NCI-H2107 (cell line): ENCODE results near the gene SEC24A.
"Not testable (repeated sequence)": the region's sequence is repeated elsewhere in the genome, so short reads cannot be mapped to it uniquely, and the experiment has no call there.

Source experiments
- DNase-seq: peaks from one replicate; lab custom pipeline; 2025; lab: John Stamatoyannopoulos, UW

Gene SEC24A

DNA sequence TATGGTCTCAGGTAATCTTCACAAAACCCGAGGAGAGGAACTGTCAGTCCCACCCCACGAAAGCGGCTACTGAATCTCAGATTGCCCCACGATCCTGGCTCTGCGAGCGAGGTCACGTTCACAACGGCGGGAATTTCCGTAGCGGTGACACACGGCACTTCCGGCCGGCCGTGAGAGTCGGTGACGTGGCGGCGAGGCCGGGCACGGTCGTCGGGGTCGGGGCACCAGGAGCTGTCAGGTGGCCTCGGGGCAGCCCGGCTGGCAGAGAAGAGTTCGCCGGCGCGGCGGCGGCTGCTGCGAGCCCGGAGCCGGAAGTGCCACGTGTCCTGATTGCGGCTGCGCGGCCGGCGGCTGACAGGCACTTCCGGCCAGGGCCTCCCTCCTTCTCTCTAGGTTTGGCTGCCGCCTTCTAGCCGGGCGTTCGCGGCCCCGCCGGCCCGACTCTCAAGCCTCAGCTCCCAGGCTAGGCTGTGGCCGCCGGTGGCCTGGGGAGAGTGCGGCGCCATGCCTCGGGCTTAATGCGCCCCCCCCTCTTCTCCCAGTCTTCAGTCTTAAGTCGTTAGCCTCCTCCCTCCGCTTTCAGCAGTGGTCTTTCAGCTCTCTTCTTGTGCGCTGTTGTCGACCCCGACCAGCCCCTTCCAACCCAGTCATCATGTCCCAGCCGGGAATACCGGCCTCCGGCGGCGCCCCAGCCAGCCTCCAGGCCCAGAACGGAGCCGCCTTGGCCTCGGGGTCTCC lies at the start of gene SEC24A:
Gene SEC24A, plus strand, starts transcription at position 361 of the 738 bp plus-strand sequence. Its CDS starts 292 bp downstream, at position 653.
- peak; percentile 84 for DNase-seq

DNA sequence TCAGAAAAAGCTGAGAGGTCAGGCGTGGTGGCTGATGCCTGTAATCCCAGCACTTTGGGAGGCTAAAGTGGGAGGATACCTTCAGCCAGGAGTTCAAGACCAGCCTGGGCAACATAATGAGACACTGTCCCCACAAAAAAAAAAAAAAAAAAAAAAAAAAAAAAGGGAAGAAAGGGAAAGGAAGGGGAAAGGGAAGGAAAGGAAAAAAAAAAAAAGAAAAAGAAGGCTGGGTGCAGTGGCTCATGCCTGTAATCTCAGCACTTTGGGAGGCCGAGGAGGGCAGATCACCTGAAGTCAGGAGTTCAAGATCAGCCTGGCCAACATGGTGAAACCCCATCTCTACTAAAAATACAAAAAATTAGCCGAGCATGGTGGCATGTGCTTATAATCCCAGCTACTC lies 48.8 kb upstream of the SEC24A start:
- DNase-seq: not testable (repeated sequence)

DNA sequence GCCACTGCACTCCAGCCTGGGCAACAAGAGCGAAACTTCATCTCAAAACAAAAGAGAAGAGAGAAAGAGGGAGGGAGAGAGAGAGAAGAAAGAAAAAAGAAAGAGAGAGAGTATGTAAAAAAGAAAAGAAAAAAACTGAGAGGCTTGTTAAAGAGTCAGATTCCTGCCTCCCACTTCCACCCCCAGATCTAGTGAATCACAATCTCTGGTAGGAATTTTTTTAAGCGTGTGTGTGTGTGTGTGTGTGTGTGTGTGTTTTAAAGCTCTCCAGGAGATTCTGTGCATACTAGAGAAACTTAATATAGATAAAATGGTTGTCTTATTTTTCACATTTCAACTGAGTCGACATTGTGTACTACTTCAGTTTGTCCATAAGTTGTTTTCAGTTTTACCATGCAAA lies 48.0 kb upstream of the SEC24A start:
- no peak for DNase-seq

DNA sequence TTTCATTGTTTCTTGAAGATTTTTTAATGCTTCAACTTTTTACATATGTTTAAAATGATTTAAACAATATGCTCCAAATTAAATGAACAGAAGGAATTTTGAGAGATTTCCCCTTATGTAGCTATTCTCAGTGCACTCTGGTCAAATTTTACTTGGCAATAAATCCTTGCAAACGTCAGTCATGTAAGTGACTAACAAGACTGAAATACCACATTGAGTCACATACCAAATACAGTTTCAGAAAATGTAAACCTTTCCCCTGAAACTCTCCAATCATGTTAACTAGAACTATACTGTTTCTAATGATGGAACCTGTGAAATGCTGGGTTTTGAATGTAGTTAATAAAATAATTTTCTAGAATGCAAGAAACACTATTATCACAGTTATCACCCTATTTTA lies 45.5 kb upstream of the SEC24A start:
- no peak for DNase-seq

DNA sequence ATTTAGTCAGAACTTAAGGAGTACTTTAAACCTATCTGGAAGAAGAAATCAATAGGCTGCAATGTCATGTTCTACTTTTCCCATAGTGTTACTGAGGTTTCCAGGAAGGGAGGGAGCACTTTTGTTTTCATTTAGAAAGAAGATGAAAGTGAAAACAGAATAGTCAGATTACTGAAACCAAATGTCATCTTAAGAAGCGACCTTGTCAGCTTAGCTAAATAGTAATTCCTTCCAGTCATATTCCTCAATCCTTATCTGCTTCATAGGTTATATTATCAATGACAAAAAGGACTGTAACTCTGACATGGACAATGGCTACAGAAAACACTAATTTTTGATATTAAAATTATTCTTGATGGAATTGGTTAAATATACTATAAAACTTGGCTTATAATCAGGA lies 43.7 kb upstream of the SEC24A start:
- no peak for DNase-seq

DNA sequence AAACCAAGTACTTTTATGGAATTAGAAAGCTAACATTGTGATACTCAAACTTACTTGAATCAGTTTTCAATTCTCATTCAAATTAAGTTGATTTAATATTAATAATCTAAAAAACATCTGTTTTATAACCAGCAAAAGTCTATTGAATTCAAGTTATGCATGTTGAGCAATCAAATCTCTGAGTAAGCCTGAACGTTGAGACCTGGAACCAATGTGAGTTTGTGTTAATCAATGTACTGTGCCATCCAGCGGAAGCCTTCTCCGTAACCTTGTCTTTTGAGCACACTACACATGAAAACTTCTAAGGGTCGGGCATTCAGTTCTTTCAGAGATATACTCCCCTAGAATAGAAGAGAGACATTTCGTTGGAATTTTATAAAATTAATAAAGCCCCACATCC lies 41.9 kb upstream of the SEC24A start:
- DNase-seq: no peak

DNA sequence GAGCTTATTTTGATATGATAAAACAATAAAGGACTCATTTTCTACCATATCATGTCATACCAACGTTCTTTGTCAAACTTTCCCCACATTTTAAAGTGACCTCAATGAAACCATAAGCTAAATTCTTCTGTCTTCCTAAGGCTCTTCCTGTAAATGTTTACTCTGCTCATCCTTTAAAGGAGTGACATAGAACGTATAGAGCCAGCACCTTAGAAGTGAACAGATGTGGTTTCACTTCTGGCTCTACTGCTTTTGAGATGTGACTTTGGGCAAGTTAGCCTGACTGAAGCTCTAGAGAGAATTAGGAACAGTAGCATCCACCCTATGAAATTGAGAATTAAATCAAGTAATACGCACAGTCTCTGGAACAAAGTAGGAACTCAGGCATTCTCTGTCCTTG lies 40.0 kb upstream of the SEC24A start:
- no peak for DNase-seq

DNA sequence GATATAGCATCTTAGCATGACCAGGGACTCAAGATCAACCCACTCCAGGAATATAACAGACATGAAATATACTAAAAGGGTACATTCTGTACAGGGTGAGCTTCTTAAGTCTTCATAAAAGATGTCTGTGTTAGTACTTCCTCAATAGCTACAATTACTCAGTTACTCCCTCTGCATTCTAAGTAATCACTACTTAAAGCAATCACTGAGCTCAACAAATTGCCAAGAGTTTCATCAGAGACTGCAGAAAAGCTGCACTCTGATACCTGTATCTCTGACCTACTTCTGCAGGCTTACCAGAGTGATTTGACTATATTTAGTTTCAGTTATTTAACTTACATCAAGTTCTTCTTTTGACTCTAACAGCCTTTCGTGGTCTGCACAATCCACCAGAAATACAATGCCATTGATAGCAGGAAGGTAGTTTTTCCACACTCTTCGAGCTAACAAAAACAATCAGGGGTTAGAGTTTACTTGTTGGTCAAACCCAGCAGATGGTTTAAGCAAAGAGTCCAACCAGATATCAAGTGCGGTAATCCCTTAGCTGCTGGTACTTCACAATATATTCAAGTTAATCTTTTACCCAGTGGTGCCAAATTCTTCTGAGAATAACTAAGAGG lies 39.2 kb upstream of the SEC24A start:
- DNase-seq: no peak

DNA sequence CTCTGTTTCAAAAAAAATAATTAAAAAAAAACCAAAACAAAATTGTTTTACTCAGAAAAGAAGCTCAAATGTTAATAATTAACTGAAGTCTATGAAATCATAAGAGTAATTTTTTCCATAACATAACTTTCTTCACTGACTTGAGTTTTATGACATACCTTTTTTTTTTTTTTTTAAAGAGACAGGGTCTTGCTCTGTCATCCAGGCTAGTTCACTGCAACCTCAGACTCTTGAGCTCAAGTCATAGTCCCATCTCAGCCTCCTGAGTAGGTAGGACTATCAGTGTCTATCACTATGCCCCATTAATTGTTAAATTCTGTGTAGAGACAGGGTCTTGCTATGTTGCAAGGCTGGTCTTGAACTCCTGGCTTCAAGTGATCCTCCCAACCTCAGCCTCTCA lies 37.9 kb upstream of the SEC24A start:
- no peak for DNase-seq

DNA sequence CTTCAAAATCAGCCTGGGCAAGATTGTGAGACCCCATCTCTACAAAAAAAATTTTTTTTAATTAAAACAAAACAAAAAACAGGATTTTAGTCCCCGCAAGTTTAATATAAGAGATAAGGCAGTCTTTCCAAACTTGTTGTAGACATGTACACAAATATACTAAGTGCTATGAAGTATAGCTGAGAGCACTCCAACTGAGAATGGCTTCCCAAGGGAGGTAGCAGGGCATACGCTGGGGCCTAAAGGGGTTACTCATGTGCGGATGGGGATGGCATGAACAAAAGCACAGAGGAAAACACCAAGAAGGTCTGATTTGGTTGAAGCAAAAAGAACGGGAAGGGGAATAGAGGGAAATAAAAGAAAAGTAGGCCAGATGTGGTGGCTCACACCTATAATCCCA lies 37.1 kb upstream of the SEC24A start:
- no peak for DNase-seq

DNA sequence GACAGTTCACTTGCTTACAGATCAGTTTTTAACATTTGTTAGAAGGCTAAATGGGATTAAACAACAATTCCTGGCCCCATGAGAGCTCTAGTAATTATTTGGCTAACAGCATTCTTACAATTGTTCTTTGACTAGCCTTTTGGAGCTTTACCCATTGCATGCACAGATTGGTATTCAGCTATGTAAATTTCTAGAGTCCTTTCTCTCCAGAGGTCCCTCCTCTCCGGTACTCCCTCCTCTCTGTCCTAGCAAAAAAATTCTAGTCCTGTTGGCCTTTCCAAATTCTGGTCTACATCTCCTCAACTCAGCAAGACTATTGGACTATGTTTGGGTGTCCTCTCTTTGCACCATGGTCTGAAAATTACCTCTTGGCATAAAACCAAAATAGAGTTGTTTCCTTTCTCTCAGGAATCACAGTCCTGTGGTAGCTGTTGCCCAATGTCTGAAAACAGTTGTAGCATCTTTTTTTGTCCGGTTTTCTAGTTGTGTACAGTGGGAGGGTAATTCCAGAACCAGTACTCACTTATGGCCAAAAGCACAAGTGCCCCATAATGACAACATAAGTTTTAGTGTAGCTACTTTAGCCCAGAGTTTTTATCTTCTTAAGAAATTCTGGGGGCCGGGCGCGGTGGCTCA lies 34.0 kb upstream of the SEC24A start:
- DNase-seq: no peak

DNA sequence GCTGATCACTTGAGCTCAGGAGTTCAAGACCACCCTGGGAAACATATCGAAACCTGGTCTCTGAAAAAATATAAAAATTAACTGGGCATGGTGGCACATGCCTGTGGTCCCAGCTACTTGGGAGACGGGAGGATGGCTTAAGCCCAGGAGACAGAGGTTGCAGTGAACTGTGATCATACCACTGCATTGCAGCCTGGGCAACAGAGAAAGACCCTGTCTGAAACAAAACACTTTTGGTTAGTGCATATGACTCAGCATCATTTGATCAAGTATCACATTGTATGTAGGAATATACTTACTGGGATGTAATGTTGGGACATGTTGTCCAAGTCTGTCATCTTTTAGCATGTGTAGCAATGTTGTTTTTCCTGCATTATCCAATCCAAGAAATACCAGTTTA lies 28.0 kb upstream of the SEC24A start:
- no peak for DNase-seq

DNA sequence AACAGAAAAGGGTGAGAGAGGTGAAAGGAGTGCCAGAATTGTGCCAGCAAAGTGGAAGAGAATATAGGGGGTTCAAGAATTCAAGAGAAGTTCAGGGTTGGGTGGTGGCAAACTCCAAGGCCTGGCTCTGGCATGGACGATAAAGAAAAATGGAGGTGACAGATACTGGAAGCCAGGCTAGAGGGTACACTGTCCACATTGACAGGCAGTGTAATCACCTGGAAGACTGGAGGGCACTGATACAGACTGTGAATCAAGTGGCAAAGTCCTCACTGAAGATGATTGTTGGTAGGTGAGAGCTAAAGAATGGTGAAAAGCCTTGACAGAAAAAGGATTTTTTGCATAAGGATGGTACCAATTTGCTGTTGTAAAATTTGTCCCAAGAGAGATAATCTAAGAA lies 23.0 kb upstream of the SEC24A start:
- no peak for DNase-seq

DNA sequence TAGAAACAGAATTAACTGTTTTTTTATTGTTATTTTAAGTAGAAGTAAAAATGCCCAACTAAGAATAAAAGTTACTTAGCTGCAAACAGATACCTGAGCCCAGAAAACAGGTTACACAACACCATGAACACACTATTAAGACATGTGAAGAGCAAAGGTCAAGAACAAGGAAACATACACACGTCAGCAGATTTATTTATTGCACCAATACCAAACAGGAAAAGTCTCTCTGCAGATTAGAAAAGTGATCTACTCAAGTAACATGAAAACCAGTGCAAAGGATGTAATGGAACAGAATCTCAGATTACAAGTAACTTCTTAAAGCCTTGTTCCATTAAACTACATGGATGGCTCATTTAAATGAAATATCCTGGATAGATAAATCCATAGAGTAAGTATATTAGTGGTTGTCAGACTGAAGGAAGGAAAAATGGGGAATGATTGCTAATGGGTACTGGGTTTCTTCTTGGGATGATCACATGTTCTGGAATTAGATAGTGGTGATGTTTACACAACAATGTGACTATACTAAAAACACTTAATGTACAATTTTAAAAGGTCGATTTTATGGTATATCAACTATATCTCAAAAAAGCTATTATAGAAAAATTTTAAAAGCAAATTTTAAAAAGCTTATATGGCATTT lies 22.1 kb upstream of the SEC24A start:
- DNase-seq: no peak

DNA sequence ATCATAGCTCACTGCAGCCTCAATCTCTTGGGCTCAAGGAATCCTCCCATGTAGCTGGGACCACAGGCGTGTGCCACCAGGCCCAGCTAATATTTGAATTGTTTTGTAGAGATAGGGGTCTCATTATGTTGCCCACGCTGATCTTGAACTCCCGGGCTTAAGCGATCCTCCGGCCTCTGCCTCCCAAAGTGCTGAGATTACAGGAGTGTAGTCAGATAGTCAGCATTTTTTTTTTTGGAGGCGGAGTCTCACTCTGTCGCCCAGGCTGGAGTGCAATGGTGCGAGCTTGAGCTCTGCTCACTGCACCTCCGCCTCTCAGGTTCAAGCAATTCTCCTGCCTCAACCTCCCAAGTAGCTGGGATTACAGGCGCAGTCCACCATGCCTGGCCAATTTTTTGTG lies 14.4 kb upstream of the SEC24A start:
- no peak for DNase-seq

DNA sequence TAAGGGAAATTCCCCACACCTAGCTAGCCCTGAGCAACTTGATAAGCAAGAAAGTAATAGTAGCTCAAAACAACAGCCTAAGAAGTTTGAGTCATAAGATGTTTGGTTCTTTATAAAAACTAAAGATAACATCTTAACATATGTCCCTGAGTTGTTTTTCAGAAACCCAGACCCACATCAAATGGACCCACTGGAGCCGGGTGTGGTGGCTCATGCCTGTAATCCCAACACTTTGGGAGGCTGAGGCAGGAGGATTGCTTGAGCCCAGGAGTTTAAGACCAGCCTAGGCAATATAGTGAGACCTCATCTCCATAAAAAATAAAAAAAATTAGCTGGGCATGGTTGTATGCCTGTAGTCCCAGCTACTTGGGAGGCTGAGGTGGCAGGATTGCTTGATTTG lies 13.2 kb upstream of the SEC24A start:
- not testable (repeated sequence) for DNase-seq

DNA sequence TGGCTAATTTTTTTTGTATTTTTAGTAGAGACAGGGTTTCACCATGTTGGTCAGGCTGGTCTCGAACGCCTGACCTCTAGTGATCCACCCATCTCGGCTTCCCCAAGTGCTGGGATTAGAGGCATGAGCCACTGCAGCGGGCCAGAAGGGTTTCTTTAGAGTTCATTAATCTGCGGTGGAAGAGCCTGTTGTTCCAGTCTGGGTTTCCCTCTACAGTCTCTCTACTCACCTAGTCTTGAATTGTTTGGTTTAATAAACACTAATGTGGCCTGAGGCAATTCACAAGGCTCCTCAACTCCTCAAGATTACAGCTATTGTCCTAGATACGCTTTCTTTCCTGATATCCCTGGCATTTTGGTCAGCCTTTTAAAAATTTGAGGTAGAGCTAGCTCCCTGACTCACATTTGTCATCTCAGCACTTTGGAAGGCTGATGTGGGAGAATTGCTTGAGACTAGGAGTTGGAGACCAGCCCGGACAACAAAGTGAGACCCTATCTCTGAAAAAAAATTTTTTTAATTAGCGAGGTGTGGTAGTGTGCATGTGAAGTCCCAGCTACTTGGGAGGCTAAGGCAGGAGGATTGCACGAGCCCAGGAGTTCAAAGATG lies 11.4 kb upstream of the SEC24A start:
- no peak for DNase-seq

DNA sequence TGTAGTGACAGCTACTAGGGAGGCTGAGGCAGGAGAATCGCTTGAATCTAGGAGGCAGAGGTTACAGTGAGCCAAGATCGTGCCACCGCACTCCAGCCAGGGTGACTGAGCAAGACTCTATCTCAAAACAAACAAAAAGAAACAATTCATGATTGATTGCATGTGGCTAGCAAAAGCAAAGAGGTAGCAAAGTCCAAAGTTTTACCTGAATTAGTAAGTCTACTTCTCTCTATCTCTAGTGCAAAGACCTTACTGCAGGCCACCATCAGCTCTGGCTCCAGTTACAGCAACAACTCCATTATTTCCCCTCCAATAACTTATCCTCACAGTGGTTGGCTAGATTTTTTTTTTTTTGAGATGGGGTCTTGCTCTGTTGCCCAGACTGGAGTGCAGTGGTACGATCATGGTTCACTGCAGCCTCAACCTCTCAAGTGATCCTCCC lies 9.8 kb upstream of the SEC24A start:
- no peak for DNase-seq

DNA sequence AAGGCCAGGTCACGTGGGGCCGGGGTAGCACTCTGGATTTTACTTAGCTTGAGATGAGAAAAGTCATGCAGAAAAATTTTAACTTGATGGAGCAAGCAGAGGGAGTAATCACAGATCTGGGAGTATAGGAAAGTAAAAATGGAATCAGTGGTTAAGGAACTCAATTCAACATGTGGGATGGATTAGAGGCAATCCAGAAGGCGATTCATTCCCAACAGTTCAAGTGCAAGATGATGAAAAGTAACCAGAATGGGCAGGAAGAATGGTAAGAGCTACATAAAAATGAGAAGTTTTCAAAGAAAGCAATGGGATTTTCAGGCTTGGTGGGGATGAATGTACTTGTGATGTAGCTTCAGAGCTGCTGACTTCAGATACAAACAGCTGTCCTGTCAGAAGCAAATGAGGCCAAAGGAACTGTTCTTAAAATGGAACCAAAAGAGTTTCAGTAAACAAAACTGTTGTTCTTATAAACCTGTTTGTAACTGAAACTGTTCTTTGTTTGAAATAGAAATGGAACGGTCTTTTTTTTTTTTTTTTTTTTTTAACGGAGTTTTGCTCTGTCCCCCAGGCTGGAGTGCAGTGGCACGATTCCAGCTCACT lies 5.6 kb upstream of the SEC24A start:
- DNase-seq: no peak

DNA sequence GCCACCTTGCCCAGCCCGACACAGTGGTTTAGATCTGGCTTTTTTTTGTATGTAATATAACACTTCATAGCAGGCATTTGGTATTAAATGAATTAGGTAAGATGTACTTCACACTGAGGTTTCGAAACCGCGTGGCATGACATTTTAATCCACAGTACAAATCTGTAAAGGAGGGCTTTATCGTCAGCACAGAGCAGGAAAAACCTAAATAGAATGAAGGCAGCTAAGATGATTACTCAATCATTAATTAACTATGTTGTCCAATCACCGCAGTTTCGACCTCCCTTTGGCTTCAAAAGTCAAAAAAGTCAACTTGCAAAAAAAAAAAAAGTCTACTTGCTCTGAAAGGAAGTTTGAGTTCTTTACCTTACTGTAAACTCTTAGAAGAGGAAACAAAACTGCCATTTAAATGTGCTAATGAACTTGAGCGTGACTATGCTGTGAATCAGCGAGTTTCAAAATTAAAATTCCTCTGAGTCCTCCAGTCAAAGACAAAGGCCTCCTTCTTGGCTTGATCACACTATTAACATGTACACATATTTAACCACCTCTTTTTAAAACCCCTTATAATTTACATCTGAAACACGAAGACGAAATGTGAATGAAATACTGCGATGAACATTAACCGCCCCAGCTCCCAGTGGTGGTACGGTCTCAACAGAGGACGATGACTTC lies 698 bp upstream of the SEC24A start:
- no peak for DNase-seq

DNA sequence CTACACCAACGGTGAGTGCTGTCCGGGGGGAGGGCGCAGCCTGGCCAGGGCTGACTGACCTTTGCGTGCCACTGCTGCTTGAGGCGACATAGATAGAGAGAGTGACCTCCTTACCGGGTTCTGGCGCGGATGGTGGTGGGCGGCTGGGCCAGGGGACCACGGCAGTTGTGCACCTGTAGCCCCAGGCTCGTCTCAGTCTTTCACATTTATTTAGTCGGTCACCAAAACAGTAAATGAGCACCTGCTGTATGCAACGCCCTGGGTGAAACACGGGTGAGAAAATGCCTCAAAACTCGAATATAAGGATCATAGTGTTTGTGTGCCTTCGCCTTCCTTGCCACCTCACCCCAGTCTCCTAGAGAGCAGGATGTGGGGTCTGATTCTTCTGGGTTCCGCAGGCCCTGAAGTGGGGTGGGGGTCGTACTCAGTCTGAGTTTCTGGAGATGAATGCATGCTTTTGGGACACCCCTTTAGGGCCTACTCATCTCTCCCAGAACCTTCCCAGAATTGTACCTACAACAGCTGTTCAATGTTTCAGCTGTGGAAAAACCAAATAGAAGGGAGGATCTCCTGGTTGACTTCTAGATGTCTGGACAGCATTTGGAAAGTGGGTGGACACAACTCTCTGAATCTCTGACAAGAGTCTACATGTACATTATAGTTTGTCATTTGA lies 714 bp downstream of the SEC24A start:
- no peak for DNase-seq
